Testis (tissue), 3 donors: Measurements from ENCODE around the gene IRX2. TPM values are rescaled to one million over a fixed set of nuclear protein-coding genes. Genes with fewer than 3 reads are reported as not detected.

Experiments
- DNase-seq: peaks from one replicate; pipeline ENCODE4 v3.0.0-alpha.2; 2019
- H3K27ac ChIP-seq, 2 donors: fragments of 200-600 bp; sonication (generic); one replicate each; pipeline ENCODE4 v1.5.1; 2019
- H3K27me3 ChIP-seq: fragments of 200-600 bp; sonication (generic); one replicate; pipeline ENCODE4 v1.5.1; 2019
- H3K36me3 ChIP-seq: fragments of 200-600 bp; sonication (generic); one replicate; pipeline ENCODE4 v1.5.1; 2017; ENCODE audit warnings: low read depth; ENCODE audit errors: missing control alignments
- H3K4me1 ChIP-seq: fragments of 200-600 bp; sonication (generic); one replicate; pipeline ENCODE4 v1.5.1; 2019
- H3K4me3 ChIP-seq, 2 donors: fragments of 200-600 bp; sonication (generic); one replicate each; pipeline ENCODE4 v1.5.1; 2017 to 2019
- H3K9me3 ChIP-seq: fragments of 200-600 bp; sonication (generic); one replicate; pipeline ENCODE4 v1.5.1; 2017
- POLR2A ChIP-seq: fragments of 450-650 bp; IDR thresholded peaks from one replicate; pipeline ENCODE4 v1.6.1; 2017; ENCODE audit warnings: antibody characterized with exemption, mild to moderate bottlenecking, moderate library complexity
- WGBS, 2 donors: methylation state at CpG; one replicate each; pipeline ENCODE4 v1.1.5; 2018; 5-methylcytosine and 5-hydroxymethylcytosine counted together
- intact Hi-C: fragments of 100-400 bp; cut with DNase I; formaldehyde crosslinking; loops from one replicate; pipeline ENCODE4 v1.15.1; 2023; ENCODE audit warnings: low total_unique reads
- polyA plus RNA-seq: library from polyadenylated mRNA; stranded (reverse); fragments of 350-450 nt; fragmentation: Illumina TruSeq; extraction: RNeasy Lipid Tissue Mini Kit (QIAGEN cat#74804); gene quantifications from one replicate; pipeline ENCODE4 v1.2.3, GENCODE V29; 2014; ENCODE audit warnings: low read depth, low replicate concordance; ENCODE audit not compliant: insufficient read depth
- total RNA-seq, 2 donors: library from RNA; depleted of rRNA; stranded (reverse); fragments of >200 nt; gene quantifications; one replicate each; pipeline ENCODE4 v1.2.3, GENCODE V29; 2016
- TF ChIP-seq, protein P1 (sequence below), 3 experiments: fragments of 450-650 bp in 2 of 3; fragments of 200-600 bp in 1 of 3; sonication (generic) in 1 of 3; IDR thresholded peaks; one replicate each; pipeline ENCODE4 v1.5.1; 2016 to 2019; ENCODE audit warnings: antibody characterized with exemption in 3 of 3, mild to moderate bottlenecking in 2 of 3, moderate library complexity in 1 of 3

The IRX2 gene
- total and polyA plus RNA-seq, 3 donors from 2014 or later, result 2.8 to 15.1 (median 9.1) TPM

- Histone ChIP-seq H3K4me3 (no peak overlapping the region), H3K4me1 (no peaks in the 10 kb centered on the region), H3K9me3 (no peaks in the 10 kb centered on the region), H3K36me3 (no peaks in the 10 kb centered on the region), H3K27ac (no peak overlapping the region), H3K27me3 (no peaks in the 10 kb centered on the region)
- DNase-seq, result no peak
- no peak for TF ChIP-seq POLR2A
- TF ChIP-seq, protein P1, sequence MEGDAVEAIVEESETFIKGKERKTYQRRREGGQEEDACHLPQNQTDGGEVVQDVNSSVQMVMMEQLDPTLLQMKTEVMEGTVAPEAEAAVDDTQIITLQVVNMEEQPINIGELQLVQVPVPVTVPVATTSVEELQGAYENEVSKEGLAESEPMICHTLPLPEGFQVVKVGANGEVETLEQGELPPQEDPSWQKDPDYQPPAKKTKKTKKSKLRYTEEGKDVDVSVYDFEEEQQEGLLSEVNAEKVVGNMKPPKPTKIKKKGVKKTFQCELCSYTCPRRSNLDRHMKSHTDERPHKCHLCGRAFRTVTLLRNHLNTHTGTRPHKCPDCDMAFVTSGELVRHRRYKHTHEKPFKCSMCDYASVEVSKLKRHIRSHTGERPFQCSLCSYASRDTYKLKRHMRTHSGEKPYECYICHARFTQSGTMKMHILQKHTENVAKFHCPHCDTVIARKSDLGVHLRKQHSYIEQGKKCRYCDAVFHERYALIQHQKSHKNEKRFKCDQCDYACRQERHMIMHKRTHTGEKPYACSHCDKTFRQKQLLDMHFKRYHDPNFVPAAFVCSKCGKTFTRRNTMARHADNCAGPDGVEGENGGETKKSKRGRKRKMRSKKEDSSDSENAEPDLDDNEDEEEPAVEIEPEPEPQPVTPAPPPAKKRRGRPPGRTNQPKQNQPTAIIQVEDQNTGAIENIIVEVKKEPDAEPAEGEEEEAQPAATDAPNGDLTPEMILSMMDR (IDR thresholded peaks at IDR 0.05), result no peak
- intact Hi-C loops, result no loop called here
- WGBS, 2 donors, result 65 to 91% methylated on average over 4 to 8 of the region's 8 CpGs
Measured at GRCh38 chr5:2699231-2699630, 52.2 kb downstream of the IRX2 start.

GRCh38 chr5:2698581-2698980 is 52.9 kb downstream of the IRX2 start:
- 62 to 77% methylated on average over 13 of the region's 13 CpGs for WGBS, 2 donors
- Histone ChIP-seq H3K4me3 (no peak overlapping the region), H3K27ac (no peak overlapping the region), H3K9me3 (no peaks in the 10 kb centered on the region), H3K36me3 (no peaks in the 10 kb centered on the region), H3K27me3 (no peaks in the 10 kb centered on the region), H3K4me1 (no peaks in the 10 kb centered on the region)
- DNase-seq, result no peak
- TF ChIP-seq POLR2A, result no peak
- intact Hi-C loops, result no loop called here

DNA sequence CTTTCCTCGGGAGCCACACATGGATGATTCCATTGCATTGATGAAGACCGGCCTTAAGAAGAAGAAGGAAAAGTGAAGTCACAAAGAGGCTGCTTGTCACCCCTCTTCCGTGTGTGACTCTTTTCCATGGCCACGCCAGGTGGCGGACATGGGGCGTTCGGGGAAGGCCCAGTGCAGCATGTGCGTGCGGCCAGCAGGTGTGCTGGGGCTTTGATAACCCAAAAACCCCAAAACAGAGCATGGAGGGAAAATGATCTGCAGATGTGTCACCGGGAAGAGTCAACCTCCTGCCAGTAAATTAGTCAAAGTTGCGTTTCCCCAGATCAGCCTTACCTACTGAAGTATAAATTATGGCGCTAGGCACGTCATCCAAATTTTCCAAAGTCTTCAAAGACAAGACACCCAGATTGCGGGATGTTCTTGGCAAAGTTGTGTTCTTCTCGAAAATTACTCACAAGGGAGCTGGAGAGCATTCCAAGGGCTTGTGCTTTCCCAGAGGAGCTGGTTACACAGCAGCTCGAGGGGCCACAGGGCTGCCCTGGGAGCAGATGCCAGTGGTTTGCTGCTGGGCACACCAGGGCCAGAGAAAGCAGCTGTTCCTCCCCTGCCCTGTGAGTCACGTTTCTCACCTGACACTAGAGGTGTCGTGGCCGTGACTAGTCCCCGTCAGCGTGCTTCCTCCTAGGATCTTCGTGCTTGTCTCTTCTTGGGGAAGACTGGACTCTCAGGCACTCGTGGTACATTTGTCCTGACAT is 53.9 kb downstream of the IRX2 start:
- Histone ChIP-seq H3K27me3 (no peaks in the 10 kb centered on the region), H3K36me3 (no peaks in the 10 kb centered on the region), H3K9me3 (no peaks in the 10 kb centered on the region), H3K4me1 (no peaks in the 10 kb centered on the region), H3K27ac (no peak overlapping the region), H3K4me3 (no peak overlapping the region)
- intact Hi-C loops, result no loop called here
- no peak for DNase-seq
- 86 to 90% methylated on average over 23 of the region's 23 CpGs for WGBS, 2 donors
- TF ChIP-seq POLR2A, result no peak

DNA sequence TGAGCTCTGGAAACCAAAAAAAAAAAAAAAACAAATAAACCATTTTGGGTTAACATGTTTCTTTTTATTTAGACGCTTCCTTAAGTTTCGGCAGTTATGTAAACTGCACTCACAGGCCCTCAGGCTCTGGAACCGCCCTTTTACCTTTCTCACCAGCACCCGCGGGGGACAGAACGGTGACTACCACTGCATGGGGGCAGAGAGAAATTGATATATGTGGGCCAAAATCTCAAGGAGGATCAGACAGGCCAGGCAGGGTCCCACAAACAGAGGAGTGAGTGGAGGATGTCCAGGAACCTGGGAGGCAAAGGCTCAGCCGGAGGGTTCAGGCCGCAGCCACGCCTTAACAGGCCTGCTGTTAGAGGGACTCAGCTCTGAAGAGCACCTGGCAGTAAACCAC is 54.4 kb downstream of the IRX2 start:
- Histone ChIP-seq H3K36me3 (no peaks in the 10 kb centered on the region), H3K9me3 (no peaks in the 10 kb centered on the region), H3K4me1 (no peaks in the 10 kb centered on the region), H3K27me3 (no peaks in the 10 kb centered on the region), H3K27ac (no peak overlapping the region), H3K4me3 (no peak overlapping the region)
- WGBS, 2 donors, result 89 to 93% methylated on average over 9 of the region's 9 CpGs
- TF ChIP-seq POLR2A, result no peak
- TF ChIP-seq, protein P1 (IDR thresholded peaks at IDR 0.05), result no peak
- intact Hi-C loops, result no loop called here
- DNase-seq, result no peak
